ENCODE results near the gene GNAO1. TPM values are rescaled to one million over a fixed set of nuclear protein-coding genes. Genes with fewer than 3 reads are reported as not detected.

GNAO1 gene
- polyA plus RNA-seq, 3 donors = 1.1 to 5.4 (median 1.4) TPM

DNA sequence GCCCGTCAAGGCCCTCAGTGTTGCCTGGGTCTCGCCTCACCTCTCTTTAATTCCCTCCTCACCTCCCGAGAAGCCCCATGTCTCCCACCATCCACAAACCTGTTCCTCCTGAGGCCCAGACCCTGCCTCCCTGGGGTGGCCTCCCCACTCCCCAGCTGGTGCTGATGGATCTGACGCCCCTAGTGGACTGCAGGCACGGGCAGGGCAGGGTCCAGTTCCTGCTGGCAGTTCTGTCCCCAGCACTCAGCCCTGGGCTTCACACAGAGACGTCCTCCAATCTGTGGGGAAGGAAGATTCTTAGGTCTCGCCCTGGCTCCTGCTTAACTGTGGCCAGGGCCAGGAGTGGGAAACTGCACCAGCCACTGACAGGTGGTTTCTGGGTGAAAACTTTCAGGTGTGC is 125.3 kb downstream of the GNAO1 start:
- 82 to 93% (median 93%) methylated on average over 7 of the region's 7 CpGs for WGBS, 3 donors
- H3K27ac ChIP-seq (ENCODE audit: low read depth, low read length) = no peak overlapping the region

DNA sequence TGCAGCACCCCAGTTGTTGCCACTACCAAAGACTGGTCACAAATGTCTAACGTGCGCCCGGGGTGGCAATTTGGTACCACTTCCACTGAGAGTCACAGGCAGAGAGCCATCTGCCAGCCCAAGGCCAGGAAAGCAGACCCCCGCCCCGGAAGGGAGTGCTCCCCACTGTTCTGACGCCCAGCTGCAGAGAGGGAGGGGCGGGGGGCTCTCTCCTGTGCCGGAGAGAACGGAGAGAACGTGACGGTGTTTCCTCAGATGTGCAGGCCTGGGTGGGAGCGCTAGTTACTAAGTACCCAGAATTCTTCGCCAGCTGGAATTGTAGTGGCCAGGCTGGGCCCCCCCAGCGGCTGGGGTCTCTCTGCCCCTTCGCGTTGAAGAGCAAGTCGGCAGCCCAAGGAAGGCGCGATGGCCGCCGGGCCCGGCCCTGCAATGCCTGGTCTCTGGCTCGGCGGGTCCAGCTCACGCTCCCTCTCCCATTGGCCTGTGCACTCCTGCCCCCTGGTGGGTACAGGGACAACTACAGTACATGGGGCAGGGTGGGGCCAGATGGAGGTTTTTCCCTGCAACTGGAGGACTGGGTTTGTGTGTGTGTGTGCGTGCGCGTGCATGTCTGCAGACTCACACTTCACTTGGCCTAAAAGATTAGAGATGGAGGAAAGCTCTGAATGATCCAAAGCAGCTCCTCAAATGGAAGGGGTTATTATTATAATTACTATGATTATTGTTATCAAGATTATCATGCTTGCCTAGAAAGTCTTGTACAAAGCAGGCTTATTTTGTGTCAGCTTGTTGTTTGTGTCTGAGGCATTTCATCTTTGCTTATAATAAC is 126.9 kb downstream of the GNAO1 start:
- WGBS, 3 donors = 12 to 15% (median 14%) methylated on average over 28 of the region's 28 CpGs
- H3K27ac ChIP-seq (ENCODE audit: low read depth, low read length) = no peak overlapping the region

GRCh38 chr16:56318827-56319140 is 127.5 kb downstream of the GNAO1 start:
- H3K27ac ChIP-seq (ENCODE audit: low read depth, low read length) = no peak overlapping the region
- WGBS, 3 donors = 44 to 72% (median 66%) methylated on average over 1 of the region's 1 CpG

DNA sequence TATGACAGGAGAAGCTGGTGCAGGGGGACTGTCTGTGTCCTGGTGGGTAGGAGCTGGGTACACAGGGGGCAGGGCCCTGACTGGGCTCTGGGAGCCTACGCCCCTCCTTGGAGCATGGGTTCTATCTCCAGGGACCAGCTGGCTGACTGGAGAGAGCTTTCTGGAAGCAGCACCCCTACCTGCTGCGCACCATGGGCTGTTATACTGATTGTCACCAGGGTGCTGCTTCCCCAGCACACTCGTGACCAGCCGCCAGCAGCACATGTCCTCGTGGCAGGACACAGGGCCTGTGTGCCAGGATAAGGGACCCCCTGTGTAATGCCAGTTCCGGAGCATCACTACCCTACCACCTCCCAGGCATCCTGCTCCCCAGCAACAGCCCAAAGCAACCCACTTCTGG is 128.1 kb downstream of the GNAO1 start:
- H3K27ac ChIP-seq (ENCODE audit: low read depth, low read length) = no peak overlapping the region
- WGBS, 3 donors = 89 to 92% (median 90%) methylated on average over 6 of the region's 6 CpGs

DNA sequence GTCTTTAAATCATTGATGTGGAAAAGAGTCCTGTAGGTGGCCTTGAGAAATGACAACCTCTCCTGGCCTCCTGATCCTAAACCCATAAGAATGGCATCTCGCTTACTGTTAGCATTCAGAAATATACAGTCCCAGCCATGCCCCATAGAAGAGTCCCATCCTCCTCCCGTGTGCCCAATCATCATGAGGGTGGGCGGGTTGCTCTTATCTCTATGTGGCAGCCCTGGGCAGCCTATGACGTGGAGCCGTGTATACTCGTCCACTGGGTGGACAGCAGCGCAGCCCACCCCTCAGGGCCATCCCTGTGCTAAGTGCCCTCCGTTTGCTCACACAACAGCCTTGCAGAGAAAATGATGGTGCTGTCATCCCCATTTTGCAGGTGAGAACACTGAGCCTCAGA is 128.8 kb downstream of the GNAO1 start:
- 72 to 93% (median 92%) methylated on average over 8 of the region's 8 CpGs for WGBS, 3 donors
- H3K27ac ChIP-seq (ENCODE audit: low read depth, low read length) = no peak overlapping the region

- 58 to 78% (median 62%) methylated on average over 7 of the region's 7 CpGs for WGBS, 3 donors
- H3K27ac ChIP-seq (ENCODE audit: low read depth, low read length) = no peak overlapping the region
Observed at GRCh38 chr16:56320811-56321558, 129.7 kb downstream of the GNAO1 start.

DNA sequence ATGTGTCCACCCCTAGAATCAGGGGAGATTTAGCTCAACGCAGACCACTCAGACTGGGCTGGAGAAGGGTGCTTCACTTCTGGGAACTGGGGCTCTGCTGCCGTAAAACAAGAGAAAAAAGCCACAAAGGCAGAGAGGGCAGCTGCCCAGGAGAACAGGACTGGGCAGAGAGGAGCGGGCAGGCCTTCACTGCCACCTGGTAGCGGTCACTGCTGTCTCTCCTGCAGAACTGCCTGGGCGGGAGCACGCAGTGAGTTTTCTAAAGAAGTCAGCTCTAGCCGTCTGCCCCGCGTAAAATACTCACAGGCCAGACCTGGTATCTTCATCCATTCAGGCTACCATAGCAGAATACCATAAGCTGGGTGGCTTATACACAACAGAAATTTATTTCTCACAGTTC is 130.3 kb downstream of the GNAO1 start:
- WGBS, 3 donors = 81 to 92% (median 84%) methylated on average over 9 of the region's 9 CpGs
- H3K27ac ChIP-seq (ENCODE audit: low read depth, low read length) = no peak overlapping the region

- 92 to 94% (median 93%) methylated on average over 9 of the region's 9 CpGs for WGBS, 3 donors
- no peak overlapping the region for H3K27ac ChIP-seq (ENCODE audit: low read depth, low read length)
Observed at GRCh38 chr16:56324406-56324805, 133.1 kb downstream of the GNAO1 start.

GRCh38 chr16:56325956-56326355 is 134.7 kb downstream of the GNAO1 start:
- WGBS, 3 donors = 81 to 96% (median 93%) methylated on average over 6 of the region's 6 CpGs

DNA sequence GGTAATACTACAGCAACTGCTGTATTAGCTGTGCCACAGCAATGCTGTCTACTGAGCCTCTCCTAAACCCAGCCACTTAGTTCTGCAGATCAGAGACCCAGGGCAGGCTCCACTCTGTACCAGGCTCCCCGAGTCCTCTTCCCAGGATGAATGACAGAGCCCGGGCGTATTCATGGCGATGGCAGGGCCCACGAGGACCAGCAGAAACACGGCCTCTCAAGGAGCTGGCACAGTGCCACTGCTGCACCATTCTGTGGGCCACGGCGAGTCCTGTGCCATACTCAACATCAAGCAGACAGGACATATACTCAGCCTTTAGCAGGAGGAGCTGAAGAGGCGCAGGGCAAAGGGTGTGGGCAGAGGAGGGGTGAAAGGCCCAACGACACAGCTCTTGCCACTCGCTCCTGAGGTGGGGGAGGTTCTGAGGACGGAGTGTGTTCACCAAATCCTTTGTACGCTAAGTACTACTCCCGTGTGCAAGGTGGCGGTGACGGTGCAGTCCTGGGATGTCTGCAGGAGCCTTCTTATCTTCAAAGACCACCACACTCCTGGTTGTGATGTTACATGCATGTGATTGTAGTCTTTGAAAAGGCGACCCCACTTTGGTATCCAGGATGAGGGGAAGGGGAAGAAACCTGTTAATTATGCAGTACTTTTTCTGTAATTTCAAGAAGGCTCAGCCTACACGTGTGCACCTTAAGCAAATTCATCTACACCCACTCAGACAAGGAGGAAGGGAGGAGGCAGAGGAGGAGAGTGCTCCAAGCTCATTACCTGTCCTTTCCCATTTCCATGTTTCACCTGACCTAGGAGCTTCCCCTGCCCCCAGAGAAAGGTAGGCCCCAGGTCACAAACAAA is 136.0 kb downstream of the GNAO1 start:
- no peak overlapping the region for H3K27ac ChIP-seq (ENCODE audit: low read depth, low read length)
- WGBS, 3 donors = 83 to 91% (median 90%) methylated on average over 18 of the region's 18 CpGs

More at GRCh38 chr16:56325956-56326355, 134.7 kb downstream of the GNAO1 start:
- H3K27ac ChIP-seq (ENCODE audit: low read depth, low read length) = no peak overlapping the region

DNA sequence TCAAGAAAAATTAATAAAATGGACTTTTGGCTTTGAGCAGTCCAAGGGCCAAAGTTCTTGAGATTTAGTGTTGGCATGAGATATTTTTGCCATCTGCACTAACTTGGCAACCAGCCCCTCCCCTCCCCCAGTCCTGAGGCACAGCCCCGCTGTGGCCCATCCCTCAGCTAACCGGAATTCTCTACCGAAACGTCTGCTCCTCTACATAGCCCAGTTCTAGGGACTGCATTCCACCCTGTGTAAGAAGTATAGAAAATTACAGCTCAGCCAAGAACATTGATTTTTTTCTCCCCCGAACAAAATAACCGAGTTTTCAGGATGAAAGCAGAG is 136.6 kb downstream of the GNAO1 start:
- WGBS, 3 donors = 72 to 88% (median 86%) methylated on average over 6 of the region's 6 CpGs

GRCh38 chr16:56328276-56329022 is 137.2 kb downstream of the GNAO1 start:
- H3K27ac ChIP-seq (ENCODE audit: low read depth, low read length) = no peak overlapping the region
- WGBS, 3 donors = 89 to 94% (median 90%) methylated on average over 22 of the region's 22 CpGs

More for the DNA sequence above, 136.6 kb downstream of the GNAO1 start:
- no peak overlapping the region for H3K27ac ChIP-seq (ENCODE audit: low read depth, low read length)

GRCh38 chr16:56329887-56330286 is 138.6 kb downstream of the GNAO1 start:
- H3K27ac ChIP-seq (ENCODE audit: low read depth, low read length) = no peak overlapping the region
- 82 to 90% (median 90%) methylated on average over 9 of the region's 9 CpGs for WGBS, 3 donors

DNA sequence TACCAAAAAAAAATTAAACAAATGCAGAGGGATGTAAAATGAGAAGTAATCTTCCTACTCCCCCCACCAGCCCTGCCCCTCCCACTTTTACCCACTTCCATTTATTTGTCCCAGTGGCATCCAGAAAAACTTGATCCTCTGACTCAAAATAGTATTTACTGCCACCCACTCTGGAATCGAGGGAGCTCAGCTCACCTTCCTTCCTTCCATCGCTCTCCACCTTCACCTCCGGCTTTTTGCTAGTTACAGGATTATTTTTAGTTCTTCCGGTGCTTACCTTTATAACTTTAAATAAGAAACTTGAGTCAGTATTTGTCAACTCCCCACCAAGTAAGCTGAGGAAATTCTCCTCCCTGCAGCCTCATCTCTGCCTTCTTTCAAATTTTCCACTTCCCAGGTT is 139.2 kb downstream of the GNAO1 start:
- no peak overlapping the region for H3K27ac ChIP-seq (ENCODE audit: low read depth, low read length)
- 75 to 81% (median 79%) methylated on average over 4 of the region's 4 CpGs for WGBS, 3 donors

GRCh38 chr16:56331399-56331798 is 140.1 kb downstream of the GNAO1 start:
- 73 to 85% (median 82%) methylated on average over 11 of the region's 11 CpGs for WGBS, 3 donors

DNA sequence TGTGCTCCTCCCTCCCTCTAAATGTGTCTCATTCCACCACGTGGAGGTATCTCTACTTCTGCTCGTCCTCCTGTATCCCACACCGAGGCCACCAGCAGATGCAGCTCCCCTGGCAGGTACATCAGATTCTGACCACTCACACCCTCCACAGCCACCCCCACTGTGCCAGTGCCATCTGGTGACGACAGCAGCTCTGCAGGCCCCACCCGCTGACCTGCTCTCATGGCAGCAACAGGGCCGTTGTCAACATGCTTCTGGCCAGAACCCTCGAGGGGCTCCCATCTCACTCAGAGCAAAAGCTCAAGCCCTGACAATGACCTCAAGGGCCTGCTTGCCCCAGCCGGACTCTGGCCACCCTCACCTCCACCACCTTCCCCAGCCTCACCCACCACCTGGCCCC is 140.6 kb downstream of the GNAO1 start:
- H3K27ac ChIP-seq (ENCODE audit: low read depth, low read length) = no peak overlapping the region
- WGBS, 3 donors = 72 to 88% (median 77%) methylated on average over 8 of the region's 8 CpGs

More at GRCh38 chr16:56331399-56331798, 140.1 kb downstream of the GNAO1 start:
- H3K27ac ChIP-seq (ENCODE audit: low read depth, low read length) = no peak overlapping the region

- 53 to 71% (median 60%) methylated on average over 16 of the region's 16 CpGs for WGBS, 3 donors
- H3K27ac ChIP-seq (ENCODE audit: low read depth, low read length) = no peak overlapping the region
Observed at GRCh38 chr16:56332464-56333079, 141.3 kb downstream of the GNAO1 start.

GRCh38 chr16:56334761-56335160 is 143.5 kb downstream of the GNAO1 start:
- H3K27ac ChIP-seq (ENCODE audit: low read depth, low read length) = no peak overlapping the region
- WGBS, 3 donors = 85 to 91% (median 90%) methylated on average over 9 of the region's 9 CpGs

Data from adipose tissue (tissue), 3 donors.